Mucosa of rectum (tissue), 2 donors: ENCODE data around the gene AKAP14.
"Not testable (repeated sequence)": the region's sequence is repeated elsewhere in the genome, so short reads cannot be mapped to it uniquely, and the experiment has no call there.

Experiments used
- H3K27ac ChIP-seq, 2 donors: one replicate each; pipeline ENCODE4 v1.7.0; 2013; ENCODE audit warnings: inconsistent platforms in 2 of 2, low read depth in 2 of 2, low read length in 2 of 2
- H3K27me3 ChIP-seq, 2 donors: one replicate each; pipeline ENCODE4 v1.7.0; 2013; ENCODE audit warnings: low read length in 2 of 2; ENCODE audit not compliant: control insufficient read depth in 2 of 2, insufficient read depth in 2 of 2
- H3K36me3 ChIP-seq, 2 donors: one replicate each; pipeline ENCODE4 v1.7.0; 2013; ENCODE audit warnings: low read length in 2 of 2; ENCODE audit not compliant: control insufficient read depth in 2 of 2, insufficient read depth in 2 of 2
- H3K4me1 ChIP-seq, 2 donors: one replicate each; pipeline ENCODE4 v1.7.0; 2013; ENCODE audit warnings: low read length in 2 of 2, mild to moderate bottlenecking in 1 of 2; ENCODE audit not compliant: control insufficient read depth in 2 of 2, insufficient read depth in 2 of 2
- H3K4me3 ChIP-seq, 2 donors: one replicate each; pipeline ENCODE4 v1.7.0; 2013; ENCODE audit warnings: low read length in 2 of 2
- H3K9ac ChIP-seq, 2 donors: one replicate each; pipeline ENCODE4 v1.7.0; 2013; ENCODE audit warnings: low read length in 2 of 2, low read depth in 1 of 2, mild to moderate bottlenecking in 1 of 2
- H3K9me3 ChIP-seq, 2 donors: one replicate each; pipeline ENCODE4 v1.7.0; 2013; ENCODE audit warnings: low read length in 2 of 2; ENCODE audit not compliant: control insufficient read depth in 2 of 2
- donor health status: healthy.
- donor health status: Normal muscosa, but diverticular disease.

AKAP14 gene

GRCh38 chrX:119922391-119922790, 26.7 kb downstream of the AKAP14 start:
- H3K4me1 ChIP-seq, H3K36me3 ChIP-seq, H3K27ac ChIP-seq, H3K4me3 ChIP-seq, H3K9ac ChIP-seq, H3K9me3 ChIP-seq, H3K27me3 ChIP-seq: not testable (repeated sequence)

GRCh38 chrX:119935215-119935874, 39.7 kb downstream of the AKAP14 start:
- H3K9me3 ChIP-seq = no peaks in the 10 kb centered on the region
- no peaks in the 10 kb centered on the region for H3K4me1 ChIP-seq
- no peak overlapping the region for H3K9ac ChIP-seq
- H3K27ac ChIP-seq = no peak overlapping the region
- H3K4me3 ChIP-seq = no peak overlapping the region
- no peaks in the 10 kb centered on the region for H3K27me3 ChIP-seq
- peaks cover 6 to 10% of the 10 kb centered on the region in 2 donors for H3K36me3 ChIP-seq

GRCh38 chrX:119941336-119941735, 45.6 kb downstream of the AKAP14 start:
- H3K36me3 ChIP-seq = no peaks in the 10 kb centered on the region
- no peak overlapping the region for H3K4me3 ChIP-seq
- H3K9me3 ChIP-seq = no peaks in the 10 kb centered on the region
- no peak overlapping the region for H3K27ac ChIP-seq
- H3K9ac ChIP-seq = no peak overlapping the region
- no peaks in the 10 kb centered on the region for H3K27me3 ChIP-seq
- peaks cover 0 to 5% of the 10 kb centered on the region in 2 donors for H3K4me1 ChIP-seq

- Histone ChIP-seq H3K27me3 (no peaks in the 10 kb centered on the region), H3K9me3 (no peaks in the 10 kb centered on the region), H3K4me1 (peaks cover 0 to 5% of the 10 kb centered on the region in 2 donors), H3K9ac (peak overlapping the region; percentile 66 to 75), H3K27ac (peak overlapping the region in 1 of 2 donors; percentile 87), H3K4me3 (peak overlapping the region; percentile 69 to 88), H3K36me3 (no peaks in the 10 kb centered on the region)
Measured at GRCh38 chrX:119942173-119942819, 46.6 kb downstream of the AKAP14 start.

- Histone ChIP-seq H3K4me1 (peaks cover 0 to 5% of the 10 kb centered on the region in 2 donors), H3K36me3 (no peaks in the 10 kb centered on the region), H3K27ac (peak overlapping the region; percentile 84 to 87), H3K9me3 (no peaks in the 10 kb centered on the region), H3K9ac (peak overlapping the region; percentile 66 to 75), H3K4me3 (peak overlapping the region; percentile 69 to 88), H3K27me3 (no peaks in the 10 kb centered on the region)
Measured at GRCh38 chrX:119942831-119943184, 47.1 kb downstream of the AKAP14 start.

GRCh38 chrX:119943185-119943988, 47.7 kb downstream of the AKAP14 start, which contains the start of gene NKAP:
Gene NKAP, minus strand, starts transcription at chrX:119943751. Its CDS starts 146 bp downstream, at chrX:119943605.
- H3K36me3 ChIP-seq = no peaks in the 10 kb centered on the region
- H3K9me3 ChIP-seq = no peaks in the 10 kb centered on the region
- H3K4me3 ChIP-seq = peak within 1 kb of the TSS; percentile 69 to 88
- H3K9ac ChIP-seq = peak within 1 kb of the TSS; percentile 66 to 75
- peak within 1 kb of the TSS; percentile 84 to 87 for H3K27ac ChIP-seq
- H3K4me1 ChIP-seq = peaks cover 0 to 5% of the 10 kb centered on the region in 2 donors
- H3K27me3 ChIP-seq = no peaks in the 10 kb centered on the region

- Histone ChIP-seq H3K27me3 (no peaks in the 10 kb centered on the region), H3K9me3 (no peaks in the 10 kb centered on the region), H3K4me3 (no peak overlapping the region), H3K27ac (no peak overlapping the region), H3K36me3 (no peaks in the 10 kb centered on the region), H3K4me1 (peaks cover 0 to 5% of the 10 kb centered on the region in 2 donors), H3K9ac (no peak overlapping the region)
Measured at GRCh38 chrX:119945481-119945880, 49.8 kb downstream of the AKAP14 start.

GRCh38 chrX:119948381-119948780, 52.7 kb downstream of the AKAP14 start:
- Histone ChIP-seq H3K4me1 (no peaks in the 10 kb centered on the region), H3K27me3 (no peaks in the 10 kb centered on the region), H3K4me3 (no peak overlapping the region), H3K27ac (no peak overlapping the region), H3K9ac (no peak overlapping the region), H3K36me3 (no peaks in the 10 kb centered on the region), H3K9me3 (no peaks in the 10 kb centered on the region)

GRCh38 chrX:119954374-119954773, 58.7 kb downstream of the AKAP14 start:
- no peak overlapping the region for H3K27ac ChIP-seq
- no peak overlapping the region for H3K4me3 ChIP-seq
- no peaks in the 10 kb centered on the region for H3K36me3 ChIP-seq
- H3K9me3 ChIP-seq = no peaks in the 10 kb centered on the region
- H3K9ac ChIP-seq = no peak overlapping the region
- H3K4me1 ChIP-seq = no peaks in the 10 kb centered on the region
- H3K27me3 ChIP-seq = no peaks in the 10 kb centered on the region
